IMR-90 (cell line): Measurements from ENCODE around the gene PPP1R1A. TPM values are rescaled to one million over a fixed set of nuclear protein-coding genes. Genes with fewer than 3 reads are reported as not detected.

ENCODE experiments used
- ATAC-seq: fragments of 200-7000 bp; cut with Tn5 transposase; 2 replicates; pipeline ENCODE4 v1.9.1; 2020; ENCODE audit warnings: low read depth, mild to moderate bottlenecking, moderate library complexity
- BruUV-seq: library from RNA; stranded (reverse); fragments of 400-500 nt; replicated peaks from 2 replicates; lab custom pipeline; 2021; lab: Mats Ljungman, UMichigan
- CTCF ChIA-PET: fragments of 300-600 bp; formaldehyde crosslinking; extraction: SDS; loops from one replicate; lab custom pipeline; 2021; ENCODE audit warnings: antibody characterized with exemption; lab: Yijun Ruan, JAX
- POLR2A ChIA-PET: fragments of 300-600 bp; sonication (Branson Sonifier 250); formaldehyde crosslinking; loops from one replicate; lab custom pipeline; 2022; ENCODE audit warnings: antibody characterized with exemption; ENCODE audit not compliant: unreplicated experiment; lab: Charles Lee
- DNase-seq: peaks from one replicate; pipeline ENCODE4 v3.0.0; 2013
- H2AFZ ChIP-seq: replicated peaks from 2 replicates; pipeline ENCODE3; 2013; ENCODE audit warnings: low read length, mild to moderate bottlenecking; ENCODE audit not compliant: poor library complexity
- H2AK5ac ChIP-seq: 2 replicates; pipeline ENCODE4 v1.6.1; 2013; ENCODE audit warnings: low read depth, low read length, inconsistent platforms
- H2AK9ac ChIP-seq: replicated peaks from 2 replicates; pipeline ENCODE3; 2013; ENCODE audit warnings: mild to moderate bottlenecking, low read depth, low read length, moderate library complexity; ENCODE audit not compliant: poor library complexity
- H2BK120ac ChIP-seq: 2 replicates; pipeline ENCODE4 v1.6.1; 2013; ENCODE audit warnings: low read depth, low read length, inconsistent platforms
- H2BK15ac ChIP-seq: 3 replicates; pipeline ENCODE4 v1.6.1; 2013; ENCODE audit warnings: low read depth, low read length, inconsistent platforms
- H2BK20ac ChIP-seq: 2 replicates; pipeline ENCODE4 v1.6.1; 2013; ENCODE audit warnings: low read depth, mild to moderate bottlenecking, inconsistent platforms, low read length, moderate library complexity
- H2BK5ac ChIP-seq: 2 replicates; pipeline ENCODE4 v1.6.1; 2013; ENCODE audit warnings: mild to moderate bottlenecking, low read depth, low read length, inconsistent platforms; ENCODE audit not compliant: poor library complexity, severe bottlenecking
- H3K14ac ChIP-seq: replicated peaks from 2 replicates; pipeline ENCODE4 v1.6.1; 2013; ENCODE audit warnings: low read depth, low read length, inconsistent platforms
- H3K18ac ChIP-seq: 2 replicates; pipeline ENCODE4 v1.6.1; 2013; ENCODE audit warnings: low read depth, low read length, control low read depth
- H3K23ac ChIP-seq: 2 replicates; pipeline ENCODE4 v1.6.1; 2013; ENCODE audit warnings: low read depth, low read length, inconsistent platforms
- H3K27ac ChIP-seq: 2 replicates; pipeline ENCODE4 v1.5.1; 2013; ENCODE audit warnings: mild to moderate bottlenecking, control low read depth, low read length; ENCODE audit not compliant: insufficient read depth
- H3K27me3 ChIP-seq: 2 replicates; pipeline ENCODE4 v1.6.1; 2013; ENCODE audit warnings: low read length; ENCODE audit not compliant: control insufficient read depth, insufficient read depth
- H3K36me3 ChIP-seq: 2 replicates; pipeline ENCODE4 v1.6.1; 2013; ENCODE audit warnings: low read length, mixed read lengths; ENCODE audit not compliant: control insufficient read depth, insufficient read depth
- H3K4ac ChIP-seq: 2 replicates; pipeline ENCODE4 v1.6.1; 2013; ENCODE audit warnings: low read depth, low read length, inconsistent platforms
- H3K4me1 ChIP-seq: 2 replicates; pipeline ENCODE4 v1.6.1; 2013; ENCODE audit warnings: low read length, mixed read lengths; ENCODE audit not compliant: control insufficient read depth, insufficient read depth
- H3K4me2 ChIP-seq: 2 replicates; pipeline ENCODE4 v1.6.1; 2013; ENCODE audit warnings: low read depth, mild to moderate bottlenecking, control low read depth, low read length, moderate library complexity
- H3K4me3 ChIP-seq: 2 replicates; pipeline ENCODE4 v1.5.1; 2013; ENCODE audit warnings: low read depth, mild to moderate bottlenecking, control low read depth, low read length, moderate library complexity; ENCODE audit not compliant: insufficient read depth
- H3K56ac ChIP-seq: 2 replicates; pipeline ENCODE4 v1.6.1; 2013; ENCODE audit warnings: low read length, inconsistent platforms; ENCODE audit not compliant: insufficient read depth; ENCODE audit errors: extremely low read depth
- H3K79me1 ChIP-seq, 2 experiments: 2 replicates each; pipeline ENCODE4 v1.6.1; 2013; ENCODE audit warnings: low read length in 2 of 2, inconsistent platforms in 1 of 2, low read depth in 1 of 2
- H3K9ac ChIP-seq: 2 replicates; pipeline ENCODE4 v1.6.1; 2013; ENCODE audit warnings: low read depth, low read length, control low read depth
- H3K9me1 ChIP-seq: 2 replicates; pipeline ENCODE4 v1.6.1; 2013; ENCODE audit warnings: low read length, inconsistent platforms; ENCODE audit not compliant: insufficient read depth
- H3K9me3 ChIP-seq: 2 replicates; pipeline ENCODE4 v1.6.1; 2013; ENCODE audit warnings: low read length; ENCODE audit not compliant: control insufficient read depth, insufficient read depth
- H4K20me1 ChIP-seq: 2 replicates; pipeline ENCODE4 v1.6.1; 2013; ENCODE audit warnings: low read length, inconsistent platforms; ENCODE audit not compliant: insufficient read depth
- H4K5ac ChIP-seq: 2 replicates; pipeline ENCODE4 v1.6.1; 2013; ENCODE audit warnings: mild to moderate bottlenecking, low read depth, low read length, control low read depth
- H4K8ac ChIP-seq, 2 experiments: 2 replicates each; pipeline ENCODE4 v1.6.1; 2013; ENCODE audit warnings: low read depth in 2 of 2, low read length in 2 of 2, control low read depth in 1 of 2, inconsistent platforms in 1 of 2
- H4K91ac ChIP-seq: 2 replicates; pipeline ENCODE4 v1.6.1; 2013; ENCODE audit warnings: low read depth, low read length, inconsistent platforms; ENCODE audit not compliant: insufficient read depth
- BHLHE40 ChIP-seq: fragments of 150-350 bp; IDR thresholded peaks from 2 replicates; pipeline ENCODE4 v1.6.1; 2016; ENCODE audit warnings: mild to moderate bottlenecking, low read depth, low read length
- CEBPB ChIP-seq: IDR thresholded peaks from 2 replicates; pipeline ENCODE4 v1.6.1; 2012; ENCODE audit warnings: low read depth, low read length, improper control_type of control experiment
- CHD1 ChIP-seq: IDR thresholded peaks from 2 replicates; pipeline ENCODE4 v1.6.1; 2012; ENCODE audit warnings: low read depth, low read length, improper control_type of control experiment
- FOS ChIP-seq: fragments of 150-350 bp; IDR thresholded peaks from 2 replicates; pipeline ENCODE4 v1.6.1; 2016; ENCODE audit warnings: low read depth, low read length
- NFE2L2 ChIP-seq: fragments of 150-350 bp; IDR thresholded peaks from 2 replicates; pipeline ENCODE4 v1.6.1; 2016; ENCODE audit warnings: low read depth, mild to moderate bottlenecking, low read length
- POLR2A ChIP-seq: IDR thresholded peaks from 2 replicates; pipeline ENCODE4 v1.6.1; 2012; ENCODE audit warnings: mild to moderate bottlenecking, low read depth, low read length
- RCOR1 ChIP-seq: IDR thresholded peaks from 2 replicates; pipeline ENCODE4 v1.6.1; 2012; ENCODE audit warnings: mild to moderate bottlenecking, low read length, improper control_type of control experiment; ENCODE audit not compliant: insufficient replicate concordance
- RFX5 ChIP-seq: IDR thresholded peaks from 2 replicates; pipeline ENCODE4 v1.8.0; 2012; ENCODE audit warnings: low read depth, mild to moderate bottlenecking, low read length, moderate library complexity
- SMC3 ChIP-seq: fragments of 150-350 bp; IDR thresholded peaks from 2 replicates; pipeline ENCODE4 v1.6.1; 2016; ENCODE audit warnings: low read depth, mild to moderate bottlenecking, antibody characterized with exemption, low read length, moderate library complexity
- WGBS, 2 experiments: methylation state at CpG; one replicate each; pipeline versions ENCODE4 v1.1.5 to v1.1.7; 2013; ENCODE audit warnings: missing lambda C conversion rate in 2 of 2; ENCODE audit not compliant: insufficient read length in 1 of 2; ENCODE audit errors: extremely low coverage in 2 of 2; 5-methylcytosine and 5-hydroxymethylcytosine counted together
- dilution Hi-C: fragments of 300-500 bp; cut with HindIII; formaldehyde crosslinking; loops from one replicate; pipeline ENCODE4 v1.14.3; 2018; ENCODE audit warnings: low sequenced_read_pairs; ENCODE audit not compliant: unreplicated experiment
- in situ Hi-C: fragments of 300-500 bp; cut with MboI; formaldehyde crosslinking; loops from 3 replicates; pipeline ENCODE4 v1.14.3; 2019; ENCODE audit warnings: low sequenced_read_pairs, inconsistent platforms, mixed read lengths
- intact Hi-C: fragments of 100-400 bp; cut with micrococcal nuclease; formaldehyde crosslinking; loops from 2 replicates; pipeline ENCODE4 v1.10.0; 2022
- polyA plus RNA-seq, 3 experiments: library from polyadenylated mRNA; depleted of rRNA; stranded (reverse); fragments of >200 nt; gene quantifications; 2 replicates each; pipeline ENCODE4 v1.2.3, GENCODE V29; 2012; ENCODE audit warnings: low replicate concordance in 1 of 3
- total RNA-seq: library from RNA; depleted of rRNA; stranded (reverse); fragments of >200 nt; gene quantifications from 2 replicates; pipeline ENCODE4 v1.2.3, GENCODE V29; 2012
- TF ChIP-seq, protein P1 (sequence below): fragments of 150-350 bp; IDR thresholded peaks from 2 replicates; pipeline ENCODE4 v1.6.1; 2016; ENCODE audit warnings: low read depth, mild to moderate bottlenecking, low read length, moderate library complexity, borderline replicate concordance

Gene PPP1R1A
- total and polyA plus RNA-seq, 2 of the 4 experiments (the other 2 are of a cell fraction) = not detected

DNA sequence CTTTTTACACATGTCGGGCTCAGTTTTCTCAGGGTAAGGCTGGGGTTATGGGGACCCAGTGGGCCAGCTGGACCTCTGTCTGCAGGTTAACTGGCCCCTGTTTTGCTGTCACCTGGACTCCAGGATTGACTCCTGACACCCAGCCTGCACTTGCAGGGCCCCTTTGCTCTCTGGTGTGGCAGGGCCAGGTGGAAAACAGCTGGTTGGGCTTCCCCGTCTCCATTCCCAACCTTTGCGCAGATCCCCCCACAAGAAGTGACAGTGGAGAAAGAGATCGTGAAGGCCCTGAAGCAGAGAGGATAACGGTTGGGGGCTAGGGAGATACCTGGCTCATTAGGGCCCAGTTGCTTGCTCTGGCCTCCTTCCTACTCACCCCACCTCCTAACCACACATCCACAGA lies 1.5 kb upstream of the PPP1R1A start:
- no peak overlapping the region for H2BK5ac ChIP-seq

More for the DNA sequence above, 1.5 kb upstream of the PPP1R1A start:
- Histone ChIP-seq H3K9me3 (no peaks in the 10 kb centered on the region), H3K18ac (no peak overlapping the region), H4K5ac (no peak overlapping the region), H2BK15ac (no peak overlapping the region), H3K36me3 (no peaks in the 10 kb centered on the region), H2AK9ac (no peak overlapping the region), H3K4me3 (no peak overlapping the region), H3K4ac (no peak overlapping the region), H3K9me1 (no peaks in the 10 kb centered on the region), H2AFZ (no peak overlapping the region), H3K27me3 (peaks cover 71% of the 10 kb centered on the region), H4K20me1 (no peaks in the 10 kb centered on the region), H3K27ac (no peak overlapping the region), H3K9ac (no peak overlapping the region), H4K8ac (no peak overlapping the region), H3K4me2 (no peak overlapping the region), H4K91ac (no peak overlapping the region), H3K79me1 (no peaks in the 10 kb centered on the region), H3K56ac (no peak overlapping the region), H3K4me1 (no peaks in the 10 kb centered on the region), H3K23ac (no peak overlapping the region), H3K14ac (no peak overlapping the region), H2AK5ac (no peak overlapping the region), H2BK120ac (no peak overlapping the region), H2BK20ac (no peak overlapping the region)
- intact Hi-C loops = no loop called here
- WGBS, 2 experiments = no CpG with 5 or more reads among the region's 5 CpGs
- BruUV-seq = no TSS peak
- no peak for TF ChIP-seq BHLHE40
- no peak for TF ChIP-seq SMC3
- no peak for TF ChIP-seq RCOR1
- TF ChIP-seq, protein P1, sequence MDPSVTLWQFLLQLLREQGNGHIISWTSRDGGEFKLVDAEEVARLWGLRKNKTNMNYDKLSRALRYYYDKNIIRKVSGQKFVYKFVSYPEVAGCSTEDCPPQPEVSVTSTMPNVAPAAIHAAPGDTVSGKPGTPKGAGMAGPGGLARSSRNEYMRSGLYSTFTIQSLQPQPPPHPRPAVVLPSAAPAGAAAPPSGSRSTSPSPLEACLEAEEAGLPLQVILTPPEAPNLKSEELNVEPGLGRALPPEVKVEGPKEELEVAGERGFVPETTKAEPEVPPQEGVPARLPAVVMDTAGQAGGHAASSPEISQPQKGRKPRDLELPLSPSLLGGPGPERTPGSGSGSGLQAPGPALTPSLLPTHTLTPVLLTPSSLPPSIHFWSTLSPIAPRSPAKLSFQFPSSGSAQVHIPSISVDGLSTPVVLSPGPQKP = no peak
- TF ChIP-seq RFX5 = no peak
- TF ChIP-seq CHD1 = no peak
- TF ChIP-seq POLR2A = no peak
- TF ChIP-seq FOS = no peak
- no peak for TF ChIP-seq CEBPB
- no peak for TF ChIP-seq NFE2L2
- ChIA-PET CTCF (no interaction called here), POLR2A (no interaction called here)
- ATAC-seq (no peak), DNase-seq (no peak)
- in situ Hi-C loops = no loop called here
- dilution Hi-C loops = no loop called here
